ENCODE data around the gene AOX1. TPM values are rescaled to one million over a fixed set of nuclear protein-coding genes. Genes with fewer than 3 reads are reported as not detected.

The AOX1 gene
- total and polyA plus RNA-seq, 2 of the 8 experiments (the other 6 are each of a cell fraction or from before 2014, with no cell fraction given): 5.6 to 8.3 TPM

- ChIA-PET POLR2A (ENCODE audit: partially characterized antibody) (no interaction called here), CTCF (ENCODE audit: partially characterized antibody) (interaction anchor here (0.7 to 3.3 kb wide), 10 partner anchors 9 to 614 kb away, joined by 3 to 12 read pairs (median 3); no protein-coding TSS in a partner anchor)
- peaks cover 0 to 6% (median 1%) of the 10 kb centered on the region in 4 experiments; a peak in 1 of 7 replicates for H3K4me1 ChIP-seq (replicated peaks in 1 of 4; ENCODE audit: control insufficient read depth in 3 of 4, insufficient read depth in 4 of 4, low read length in 3 of 4)
- FAIRE-seq (no peak), DNase-seq (ENCODE audit: low read depth in 1 of 2, low spot score in 2 of 2) (no peak)
- peaks cover 0 to 13% (median 8%) of the 10 kb centered on the region in 4 experiments; a peak in 5 of 7 replicates for H3K27me3 ChIP-seq (replicated peaks in 1 of 4; ENCODE audit: control insufficient read depth in 3 of 4, extremely low read depth in 1 of 4, insufficient read depth in 3 of 4, low read length in 3 of 4)
- H3K4me2 ChIP-seq (ENCODE audit: insufficient read depth in 1 of 2, low read depth in 2 of 2, low read length in 2 of 2): no peak overlapping the region
- no peak overlapping the region for H3K4me3 ChIP-seq (ENCODE audit: extremely low read depth in 1 of 4, insufficient read depth in 2 of 4, low read depth in 3 of 4, low read length in 4 of 4)
- H4K8ac ChIP-seq (ENCODE audit: extremely low read depth, insufficient read depth, low read length): no peak overlapping the region
- H3K56ac ChIP-seq (replicated peaks; ENCODE audit: insufficient read length, low read depth, low read length): no peak overlapping the region
- H3K9me3 ChIP-seq (ENCODE audit: insufficient read depth in 2 of 2, low read depth in 1 of 2, low read length in 1 of 2): no peaks in the 10 kb centered on the region
- no peak overlapping the region for H3K23ac ChIP-seq (ENCODE audit: insufficient read length)
- no peak overlapping the region for H2BK12ac ChIP-seq (ENCODE audit: low read depth, low read length)
- TF ChIP-seq ATF3 (IDR thresholded peaks at IDR 0.05; ENCODE audit: insufficient read depth, low read depth, low read length) (no peak), KDM1A (IDR thresholded peaks at IDR 0.05; ENCODE audit: borderline replicate concordance, low read length) (peak; percentile 43; the same call in 1 of the 2 replicates)
- H3K4ac ChIP-seq (replicated peaks; ENCODE audit: insufficient read length, low read depth, low read length): no peak overlapping the region
- H4K5ac ChIP-seq (ENCODE audit: insufficient read length, low read depth, low read length): no peak overlapping the region
- 83% methylated on average over 4 of the region's 4 CpGs; no CpG with 5 or more reads in 1 of the 2 experiments for WGBS, 2 experiments (ENCODE audit: extremely low coverage in 1 of 2, insufficient coverage in 1 of 2, insufficient read length in 1 of 2, insufficient replicate concordance in 2 of 2, low coverage in 1 of 2, low lambda C conversion rate in 2 of 2, missing lambda C conversion rate in 1 of 2)
- H4K91ac ChIP-seq (replicated peaks; ENCODE audit: insufficient read length, low read length): no peak overlapping the region
- no peaks in the 10 kb centered on the region for H3K79me1 ChIP-seq (ENCODE audit: low read depth, low read length)
- H3K79me2 ChIP-seq (ENCODE audit: control insufficient read depth in 1 of 2, insufficient read depth in 2 of 2, low read length in 2 of 2): no peaks in the 10 kb centered on the region
- H2BK15ac ChIP-seq (ENCODE audit: low read length): no peak overlapping the region
- no peak overlapping the region for H2BK20ac ChIP-seq (ENCODE audit: low read length)
- H3K14ac ChIP-seq (ENCODE audit: insufficient read length): no peak overlapping the region
- H2AFZ ChIP-seq (ENCODE audit: low read length): no peak overlapping the region
- no peaks in the 10 kb centered on the region for H4K20me1 ChIP-seq (replicated peaks in 1 of 2; ENCODE audit: control insufficient read depth in 1 of 2, insufficient read depth in 2 of 2, low read length in 2 of 2)
- no peak overlapping the region for H2AK5ac ChIP-seq (ENCODE audit: low read depth, low read length)
- H3K36me3 ChIP-seq (ENCODE audit: control insufficient read depth in 2 of 4, insufficient read depth in 4 of 4, low read length in 3 of 4): no peaks in the 10 kb centered on the region
- H2BK120ac ChIP-seq (replicated peaks; ENCODE audit: low read depth, low read length): no peak overlapping the region
- no peak overlapping the region for H3K18ac ChIP-seq (ENCODE audit: extremely low read depth, low read length)
- no peak overlapping the region for H3K27ac ChIP-seq (ENCODE audit: low read depth, low read length)
- H2BK5ac ChIP-seq (ENCODE audit: low read depth, low read length): no peak overlapping the region
- peaks cover 8% of the 10 kb centered on the region for H3K23me2 ChIP-seq (ENCODE audit: low read depth, low read length)
- no peak overlapping the region for H3K9ac ChIP-seq (replicated peaks in 1 of 4; ENCODE audit: extremely low read depth in 1 of 4, low read depth in 3 of 4, low read length in 3 of 4)
Measured at GRCh38 chr2:200588076-200588678, 2.4 kb downstream of the AOX1 start.
